Kidney (tissue), 14 donors: ENCODE data around the gene RAB6A. TPM values are rescaled to one million over a fixed set of nuclear protein-coding genes. Genes with fewer than 3 reads are reported as not detected.

ENCODE experiments used
- DNase-seq, 5 donors: peaks; one replicate each; pipeline ENCODE4 v3.0.0-alpha.2; 2013 to 2020
- FAIRE-seq: peaks from 2 replicates; lab custom pipeline; 2012; peaks lifted over from hg19 to GRCh38; lab: Jason Lieb, UNC
- H3K27ac ChIP-seq, 2 donors: one replicate each; pipeline ENCODE4 v1.7.0; 2013; ENCODE audit warnings: low read depth in 2 of 2, low read length in 2 of 2, inconsistent platforms in 1 of 2
- H3K27me3 ChIP-seq: one replicate; pipeline ENCODE4 v1.7.1; 2013; ENCODE audit warnings: low read length, inconsistent platforms; ENCODE audit not compliant: control insufficient read depth, insufficient read depth
- H3K36me3 ChIP-seq, 3 donors: one replicate each; pipeline versions ENCODE4 v1.7.0 to v1.7.1; 2013; ENCODE audit warnings: low read length in 3 of 3, control low read depth in 1 of 3, inconsistent platforms in 1 of 3; ENCODE audit not compliant: insufficient read depth in 3 of 3, control insufficient read depth in 2 of 3
- H3K4me1 ChIP-seq, 3 donors: one replicate each; pipeline versions ENCODE4 v1.7.0 to v1.7.1; 2013; ENCODE audit warnings: low read length in 3 of 3, inconsistent platforms in 1 of 3, low read depth in 1 of 3; ENCODE audit not compliant: control insufficient read depth in 2 of 3, insufficient read depth in 2 of 3
- H3K4me3 ChIP-seq, 3 donors: one replicate each; pipeline versions ENCODE4 v1.7.0 to v1.8.1; 2013; ENCODE audit warnings: low read length in 3 of 3, control low read depth in 1 of 3, inconsistent platforms in 1 of 3
- H3K9ac ChIP-seq, 3 donors: one replicate each; pipeline versions ENCODE4 v1.7.0 to v1.7.1; 2013; ENCODE audit warnings: low read length in 3 of 3, control low read depth in 1 of 3, inconsistent platforms in 1 of 3
- H3K9me3 ChIP-seq, 3 donors: one replicate each; pipeline versions ENCODE4 v1.7.0 to v1.7.1; 2013; ENCODE audit warnings: low read length in 3 of 3, control low read depth in 1 of 3, inconsistent platforms in 1 of 3; ENCODE audit not compliant: control insufficient read depth in 2 of 3, insufficient read depth in 1 of 3
- CTCF ChIP-seq: IDR thresholded peaks from 3 replicates; pipeline ENCODE4 v1.5.1; 2012; ENCODE audit warnings: mild to moderate bottlenecking, moderate library complexity, borderline replicate concordance; ENCODE audit not compliant: insufficient read depth; ENCODE audit errors: extremely low read depth
- intact Hi-C: fragments of 100-400 bp; cut with DNase I; formaldehyde crosslinking; loops from one replicate; pipeline ENCODE4 v1.11.1; 2022
- polyA plus RNA-seq: library from polyadenylated mRNA; stranded (reverse); fragments of 350-450 nt; fragmentation: Illumina TruSeq; extraction: RNeasy Lipid Tissue Mini Kit (QIAGEN cat#74804); gene quantifications from one replicate; pipeline ENCODE4 v1.2.3, GENCODE V29; 2014; ENCODE audit warnings: low read depth, low replicate concordance; ENCODE audit not compliant: insufficient read depth
- total RNA-seq: library from RNA; stranded (reverse); fragmentation: NEBNext Ultra II Directional; extraction: Animal tissue kit (Norgen Biotek cat#: 25700); gene quantifications from one replicate; pipeline ENCODE4 v1.2.1, GENCODE V29; 2021
- donor health status: control.
- donor health status: control.
- donor health status: control.
- donor health status: control.
- donor health status: control.
- donor health status: DM: yes; HTN: yes; CAD: no.
- donor health status: Normal renal cell carcinoma (clear cell type).

The RAB6A gene
- total and polyA plus RNA-seq, 2 donors from 2014 or later = 61.0 to 138 TPM

DNA sequence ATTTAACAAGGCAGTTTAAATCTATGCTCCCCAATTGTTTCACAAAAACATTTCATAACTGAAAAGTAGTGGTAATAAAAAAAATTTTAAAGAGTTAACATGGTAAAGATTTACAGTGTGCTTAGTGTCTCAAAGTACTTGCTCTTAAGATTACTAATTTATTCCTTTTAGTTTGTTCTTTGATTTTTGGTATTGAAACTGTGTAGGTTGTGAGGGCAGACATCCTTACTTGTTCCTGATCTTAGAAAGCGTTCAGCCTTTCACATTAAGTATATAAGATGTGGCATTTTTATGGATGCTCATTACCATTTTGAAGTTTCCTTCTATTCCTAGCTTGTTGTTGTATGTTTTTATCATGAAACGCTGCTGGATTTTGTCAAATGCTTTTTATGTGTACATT is 32.9 kb downstream of the RAB6A start:
- intact Hi-C loops = no loop called here
- Histone ChIP-seq H3K4me3 (no peak overlapping the region), H3K27me3 (no peaks in the 10 kb centered on the region), H3K27ac (no peak overlapping the region), H3K9ac (no peak overlapping the region), H3K36me3 (no peaks in the 10 kb centered on the region), H3K4me1 (no peaks in the 10 kb centered on the region), H3K9me3 (no peaks in the 10 kb centered on the region)
- DNase-seq (peak in 1 of 5 donors; percentile 6), FAIRE-seq (peak; percentile 45)
- no peak for TF ChIP-seq CTCF

- FAIRE-seq (no peak), DNase-seq (no peak)
- intact Hi-C loops = no loop called here
- TF ChIP-seq CTCF = no peak
- no peaks in the 10 kb centered on the region for H3K9me3 ChIP-seq
- no peak overlapping the region for H3K9ac ChIP-seq
- H3K36me3 ChIP-seq = no peaks in the 10 kb centered on the region
- H3K27me3 ChIP-seq = no peaks in the 10 kb centered on the region
- no peak overlapping the region for H3K27ac ChIP-seq
- no peaks in the 10 kb centered on the region for H3K4me1 ChIP-seq
- H3K4me3 ChIP-seq = no peak overlapping the region
Observed at GRCh38 chr11:73726825-73727224, 34.0 kb downstream of the RAB6A start.

DNA sequence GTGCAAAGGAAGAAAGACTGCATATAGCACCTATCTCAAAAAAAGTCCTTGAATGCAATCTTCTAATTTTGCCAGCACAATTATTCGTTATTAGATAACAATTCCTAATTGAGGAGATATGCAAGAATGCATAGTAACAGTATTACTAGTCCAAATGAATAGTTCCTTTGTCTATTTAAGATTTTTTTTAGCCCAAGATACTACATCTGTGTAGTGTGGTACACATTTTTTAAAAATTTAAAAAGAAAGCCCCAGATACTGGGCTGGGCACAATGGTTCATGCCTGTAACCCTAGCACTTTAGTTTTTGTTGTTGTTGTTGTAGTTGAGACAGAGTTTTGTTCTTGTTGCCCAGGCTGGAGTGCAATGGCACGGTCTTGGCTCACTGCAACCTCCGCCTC is 43.7 kb downstream of the RAB6A start:
- TF ChIP-seq CTCF = no peak
- DNase-seq = no peak
- Histone ChIP-seq H3K4me1 (no peaks in the 10 kb centered on the region), H3K36me3 (peaks cover 0 to 5% (median 3%) of the 10 kb centered on the region in 3 donors), H3K4me3 (no peak overlapping the region), H3K9ac (no peak overlapping the region), H3K27ac (no peak overlapping the region), H3K27me3 (no peaks in the 10 kb centered on the region), H3K9me3 (no peaks in the 10 kb centered on the region)
- FAIRE-seq = no peak
- intact Hi-C loops = no loop called here
